ENCODE results near the gene ETV3.

The ETV3 gene

GRCh38 chr1:157158967-157159366, 20.8 kb upstream of the ETV3 start:
- DNase-seq: no peak

DNA sequence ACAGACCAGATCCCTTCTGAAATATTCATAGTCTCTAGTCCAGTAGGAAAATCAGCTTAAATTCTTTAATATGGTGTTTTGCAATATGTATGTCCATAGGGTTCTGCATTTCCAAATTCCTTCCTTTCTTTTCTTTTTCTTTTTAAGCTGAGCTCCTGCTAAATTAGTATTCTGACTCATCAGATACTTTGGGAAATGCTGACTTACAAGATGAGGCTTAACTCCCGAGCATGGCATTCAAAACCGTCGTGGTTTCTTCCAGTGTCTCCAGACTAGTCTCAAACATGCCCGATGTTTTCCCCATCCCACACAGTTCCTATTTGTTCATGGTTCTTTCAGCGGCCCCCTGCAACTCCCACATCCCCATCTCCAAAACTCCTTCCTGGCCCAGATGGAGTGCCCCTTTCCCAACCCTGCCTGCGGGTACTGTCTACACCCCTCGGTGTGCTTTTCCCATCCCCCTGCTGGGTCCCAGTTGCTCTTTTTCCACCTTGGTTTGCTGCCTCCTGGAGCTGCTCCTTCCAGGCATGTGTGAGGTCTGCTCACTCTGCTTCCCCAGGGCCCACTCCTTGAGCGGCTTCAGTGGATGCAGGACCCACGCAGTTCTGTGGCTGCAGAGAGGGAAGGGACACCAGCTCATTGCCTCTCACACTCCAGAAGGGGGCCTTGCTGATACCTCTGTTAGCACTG, 19.5 kb upstream of the ETV3 start:
- DNase-seq: no peak

DNA sequence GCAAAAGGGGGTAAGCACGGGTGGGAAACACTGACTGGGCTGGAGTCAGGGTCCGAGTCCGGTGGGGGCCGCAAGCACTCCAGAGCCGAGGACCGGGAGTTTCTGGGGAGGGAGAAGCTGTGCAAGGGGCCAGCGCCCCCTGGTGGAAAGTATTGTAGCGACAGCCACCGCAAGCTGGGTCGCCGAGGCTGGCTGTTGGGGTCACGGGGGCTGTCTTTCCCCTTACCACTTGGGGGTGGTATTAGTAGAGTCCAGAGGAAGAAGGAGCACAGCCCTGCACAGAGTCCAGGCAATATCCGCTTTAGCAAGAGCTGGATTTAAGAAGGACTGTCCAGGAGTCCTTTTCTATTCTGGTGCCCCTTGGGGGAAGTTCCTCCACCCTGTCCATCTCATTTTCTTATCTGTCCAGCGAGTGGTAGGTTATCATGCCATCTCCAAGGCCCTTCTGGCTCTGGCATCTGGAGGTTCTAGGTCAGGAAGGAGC, 17.9 kb upstream of the ETV3 start:
- no peak for DNase-seq

GRCh38 chr1:157155658-157156057, 17.5 kb upstream of the ETV3 start:
- DNase-seq: no peak

- DNase-seq: no peak
Observed at GRCh38 chr1:157154940-157155514, 16.8 kb upstream of the ETV3 start.

DNA sequence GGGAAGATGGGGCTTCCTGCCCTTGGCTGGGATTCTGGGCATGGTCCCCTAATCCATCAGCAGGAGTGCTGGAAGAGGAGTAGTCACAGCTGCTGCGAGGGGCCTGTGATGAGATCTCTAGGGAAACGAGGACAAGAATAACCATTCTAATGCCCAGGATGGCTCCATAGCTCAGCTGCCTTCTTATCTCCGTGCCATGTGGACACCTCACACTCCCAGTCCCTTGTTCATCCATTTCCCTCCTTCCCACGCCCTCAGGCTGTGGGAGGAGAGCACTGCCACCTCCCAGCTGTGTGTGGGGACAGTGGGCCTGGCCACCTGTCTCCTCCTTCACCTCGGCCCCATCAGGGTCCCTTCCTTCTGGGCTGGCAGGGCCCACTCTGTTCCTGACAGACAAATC, 16.1 kb upstream of the ETV3 start:
- no peak for DNase-seq

- no peak for DNase-seq
Observed at GRCh38 chr1:157153746-157154145, 15.6 kb upstream of the ETV3 start.

DNA sequence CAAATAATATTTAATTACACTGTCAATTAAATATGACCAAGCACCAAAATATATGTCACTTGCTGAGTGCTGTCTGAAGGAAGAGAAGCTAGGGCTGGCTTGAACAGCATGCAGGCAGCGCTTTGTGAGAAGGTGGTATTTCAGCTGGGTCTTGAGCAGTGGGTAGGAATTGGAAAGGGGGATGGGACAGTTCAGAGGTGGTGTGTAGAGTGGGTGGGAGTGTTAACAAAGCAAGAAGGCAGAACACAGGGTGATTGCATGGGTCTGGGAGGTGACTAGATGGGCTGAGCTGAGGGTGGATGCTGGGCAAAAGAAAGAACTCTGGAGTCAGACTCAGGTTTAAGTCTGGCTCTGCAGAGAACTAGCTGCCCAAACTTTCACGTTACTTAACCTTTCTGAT, 14.3 kb upstream of the ETV3 start:
- no peak for DNase-seq

DNA sequence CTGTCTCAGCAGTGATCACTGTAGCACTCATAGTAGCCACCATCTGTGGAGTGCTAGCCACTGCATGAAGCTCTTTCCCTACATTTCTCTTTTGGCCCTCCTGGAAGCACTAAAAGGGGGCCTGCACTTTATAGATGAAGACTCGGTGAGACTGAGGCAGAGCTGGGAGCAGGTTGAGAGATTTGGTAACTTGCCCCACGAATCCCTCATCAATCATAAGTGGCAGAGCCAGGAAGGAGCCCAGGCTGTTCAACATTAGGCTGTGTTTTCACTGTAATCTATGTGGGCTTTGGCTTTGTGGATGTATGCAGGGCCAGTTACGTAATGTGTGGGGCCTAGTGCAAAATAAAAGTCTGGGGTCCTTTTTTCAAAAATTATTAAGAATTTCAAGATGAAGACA, 13.3 kb upstream of the ETV3 start:
- no peak for DNase-seq

GRCh38 chr1:157151073-157151472, 12.9 kb upstream of the ETV3 start:
- no peak for DNase-seq

- no peak for DNase-seq
Observed at GRCh38 chr1:157150631-157151030, 12.4 kb upstream of the ETV3 start.

DNA sequence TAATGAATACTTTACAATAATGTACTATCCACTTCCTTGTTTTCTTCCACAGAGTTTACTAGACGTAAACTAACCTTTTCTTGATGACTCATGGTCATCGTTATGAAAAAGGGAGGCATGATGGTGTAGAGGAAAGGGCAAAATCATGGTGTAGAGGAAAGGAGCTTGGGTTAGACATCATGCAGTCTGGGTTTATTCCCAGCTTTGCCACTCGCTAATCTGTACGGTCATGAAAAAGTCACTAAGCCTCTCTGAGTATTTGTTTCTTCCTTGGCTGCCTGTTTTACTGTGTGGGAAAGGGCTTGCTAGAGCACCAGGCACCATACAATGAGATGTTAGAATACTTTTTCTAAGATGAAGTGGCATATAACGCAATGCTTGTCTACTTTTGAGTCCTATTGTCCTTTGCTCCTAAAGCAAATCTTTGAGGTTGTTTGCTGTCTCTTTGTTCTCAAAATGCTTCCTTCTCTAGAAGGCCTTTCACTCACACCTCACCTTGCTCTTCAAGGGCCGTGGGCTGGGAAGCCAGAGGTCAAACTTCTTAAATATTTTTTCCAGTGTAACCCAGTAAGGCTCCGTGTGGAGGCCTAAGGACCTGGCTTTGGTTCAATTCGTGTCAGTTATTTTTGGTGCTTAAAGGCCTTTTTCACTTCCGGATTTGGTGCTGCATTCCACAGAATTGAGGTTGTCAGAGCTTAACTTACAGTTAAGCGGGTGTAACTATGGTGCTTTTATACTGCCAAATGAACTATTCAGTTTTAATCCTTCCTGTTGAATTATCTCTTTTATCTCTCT, 9.9 kb upstream of the ETV3 start:
- DNase-seq: no peak

GRCh38 chr1:157147037-157147436, 8.8 kb upstream of the ETV3 start:
- DNase-seq: no peak

- DNase-seq: no peak
Observed at GRCh38 chr1:157146244-157146643, 8.0 kb upstream of the ETV3 start.

GRCh38 chr1:157145076-157145475, 6.9 kb upstream of the ETV3 start:
- DNase-seq: no peak

DNA sequence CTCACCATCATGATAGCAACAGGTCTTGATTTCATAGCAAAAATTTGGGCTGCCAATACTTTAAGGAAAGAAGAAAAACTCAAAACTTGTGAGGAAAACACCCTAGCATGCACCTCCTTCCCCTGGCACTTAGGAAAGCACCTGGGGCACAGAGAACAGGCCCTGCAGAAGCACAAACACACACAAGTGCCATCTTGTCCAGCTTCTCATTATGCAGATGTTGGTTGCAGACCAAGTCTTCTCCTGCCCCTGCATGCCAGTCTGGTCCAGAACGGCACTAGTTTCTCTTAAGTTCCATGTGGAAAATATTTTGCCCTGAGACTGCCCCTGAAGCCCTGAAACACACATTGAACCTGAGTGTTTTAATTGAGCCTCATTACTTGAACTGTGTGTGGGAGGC, 6.3 kb upstream of the ETV3 start:
- no peak for DNase-seq

- no peak for DNase-seq
Observed at GRCh38 chr1:157142765-157143423, 4.7 kb upstream of the ETV3 start.

DNA sequence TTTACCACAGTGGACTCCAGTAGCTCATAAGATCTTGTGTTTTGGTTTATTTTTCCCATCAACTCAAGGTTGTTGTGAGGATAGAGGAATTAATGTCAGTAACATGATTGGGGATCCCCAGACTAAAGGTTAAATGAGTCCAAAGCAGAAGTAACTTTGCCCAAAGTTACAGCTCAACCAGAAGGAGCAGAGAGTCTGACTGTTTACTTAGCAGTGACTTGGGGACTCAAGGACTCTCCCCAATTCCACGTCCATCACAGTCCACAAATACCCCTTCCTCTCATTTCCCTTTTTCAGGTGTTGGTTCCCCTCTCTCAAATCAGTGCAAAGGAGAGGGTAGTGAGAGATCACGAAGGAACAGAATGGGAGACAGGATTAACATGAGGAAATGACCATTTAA, 4.0 kb upstream of the ETV3 start:
- DNase-seq: no peak

GRCh38 chr1:157141212-157141855, 3.1 kb upstream of the ETV3 start:
- DNase-seq: no peak

DNA sequence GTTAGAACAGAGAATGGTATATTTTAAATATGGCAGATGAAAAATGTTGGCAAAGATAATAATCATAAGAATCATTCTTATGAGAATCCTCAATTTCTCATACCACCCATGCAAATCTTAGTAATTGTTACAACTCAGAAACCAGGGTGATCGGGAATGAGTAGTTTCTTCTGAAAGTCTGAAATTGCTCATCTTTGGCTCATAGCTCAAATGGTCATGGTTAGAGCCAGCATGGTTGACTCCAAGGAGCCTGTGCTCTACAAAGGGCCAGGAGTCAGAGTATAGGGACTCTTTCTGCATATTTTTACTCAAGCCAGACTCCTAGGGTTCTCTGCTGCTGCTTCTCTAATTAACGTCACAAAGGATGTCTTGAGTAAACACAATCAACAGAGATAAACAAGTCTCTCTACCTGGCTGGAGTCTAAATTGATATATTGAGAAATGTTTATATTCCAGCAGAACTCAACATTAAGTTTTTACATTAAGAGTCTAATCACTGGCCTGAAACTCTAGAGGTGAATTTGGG, 1.9 kb upstream of the ETV3 start:
- DNase-seq: no peak

GRCh38 chr1:157139052-157139715, 989 bp upstream of the ETV3 start:
- no peak for DNase-seq

All from SIG-M5 (cell line).